Stomach (tissue), 9 donors: Measurements from ENCODE around the gene C2CD4D. TPM values are rescaled to one million over a fixed set of nuclear protein-coding genes. Genes with fewer than 3 reads are reported as not detected.

ENCODE experiments used
- DNase-seq, 2 donors: peaks; one replicate each; pipeline versions ENCODE4 v3.0.0 to v3.0.0-alpha.2; 2013 to 2019
- H3K27ac ChIP-seq, 5 donors: fragments of 200-600 bp in 4 of 5; sonication (generic) in 4 of 5; one replicate each; pipeline ENCODE4 v1.5.1; 2013 to 2019; ENCODE audit warnings: mild to moderate bottlenecking in 1 of 5, moderate library complexity in 1 of 5
- H3K27me3 ChIP-seq, 3 donors: fragments of 200-600 bp; sonication (generic); one replicate each; pipeline ENCODE4 v1.5.1; 2017 to 2019; ENCODE audit warnings: mixed run types in 1 of 3
- H3K36me3 ChIP-seq, 4 donors: fragments of 200-600 bp; sonication (generic); 1 replicate in 3 of 4; 2 replicates in 1 of 4; pipeline ENCODE4 v1.5.1; 2016 to 2019
- H3K4me1 ChIP-seq, 4 donors: fragments of 200-600 bp; sonication (generic); one replicate each; pipeline ENCODE4 v1.5.1; 2016 to 2019
- H3K4me3 ChIP-seq, 4 donors: fragments of 200-600 bp; sonication (generic) in 3 of 4; one replicate each; pipeline ENCODE4 v1.5.1; 2016 to 2019; ENCODE audit warnings: mild to moderate bottlenecking in 1 of 4
- H3K9me3 ChIP-seq, 4 donors: fragments of 200-600 bp; sonication (generic); one replicate each; pipeline ENCODE4 v1.5.1; 2016 to 2019
- CTCF ChIP-seq, 7 experiments: fragments of 450-650 bp in 4 of 7; fragments of 200-600 bp in 3 of 7; sonication (generic) in 3 of 7; IDR thresholded peaks; one replicate each; pipeline ENCODE4 v1.5.1; 2016 to 2019; ENCODE audit warnings: antibody characterized with exemption in 7 of 7, control low read depth in 2 of 7, mild to moderate bottlenecking in 1 of 7
- EP300 ChIP-seq: sonication (generic); formaldehyde crosslinking; IDR thresholded peaks from one replicate; pipeline ENCODE4 v1.6.1; 2017; ENCODE audit warnings: antibody characterized with exemption
- POLR2A ChIP-seq, 4 donors: fragments of 450-650 bp; IDR thresholded peaks; one replicate each; pipeline ENCODE4 v1.6.1; 2016; ENCODE audit warnings: antibody characterized with exemption in 4 of 4, control low read depth in 2 of 4, mild to moderate bottlenecking in 1 of 4, moderate library complexity in 1 of 4
- POLR2AphosphoS5 ChIP-seq, 3 donors: sonication (generic); formaldehyde crosslinking; IDR thresholded peaks; one replicate each; pipeline ENCODE4 v1.6.1; 2016; ENCODE audit warnings: antibody characterized with exemption in 3 of 3
- WGBS, 5 donors: extraction: QIAGEN DNeasy Blood & Tissue Kit in 3 of 5; methylation state at CpG; one replicate each; pipeline versions ENCODE4 v1.1.5 to v1.1.7; 2013 to 2018; 5-methylcytosine and 5-hydroxymethylcytosine counted together
- intact Hi-C: fragments of 100-400 bp; cut with DNase I; formaldehyde crosslinking; loops from one replicate; pipeline ENCODE4 v1.15.1; 2023; ENCODE audit warnings: low total_unique reads
- polyA plus RNA-seq, 3 donors: library from polyadenylated mRNA; stranded (reverse); fragments of 200-250 nt; gene quantifications; one replicate each; pipeline ENCODE4 v1.2.3, GENCODE V29; 2013
- total RNA-seq, 5 donors: library from RNA; depleted of rRNA; stranded (reverse); fragments of >200 nt; gene quantifications; one replicate each; pipeline versions ENCODE4 v1.1.0 to v1.2.3, GENCODE V29; 2014 to 2016
- donor health status: healthy with polysubstance abuse.
- donor health status: Bipolar disorder and iron deficiency.
- donor health status: healthy.

C2CD4D gene
- total and polyA plus RNA-seq, 8 donors = 0.44 to 0.73 (median 0.58) TPM; not detected in 5

GRCh38 chr1:151825204-151825603 is 14.4 kb downstream of the C2CD4D start:
- Histone ChIP-seq H3K27me3 (peaks cover 0 to 22% (median 0%) of the 10 kb centered on the region in 3 donors), H3K9me3 (no peaks in the 10 kb centered on the region), H3K27ac (no peak overlapping the region), H3K36me3 (peaks cover 0 to 12% (median 2%) of the 10 kb centered on the region in 4 donors), H3K4me1 (peaks cover 16 to 45% (median 35%) of the 10 kb centered on the region in 4 donors), H3K4me3 (no peak overlapping the region)
- intact Hi-C loops = no loop called here
- WGBS, 5 donors = 73 to 81% (median 79%) methylated on average over 9 of the region's 9 CpGs
- DNase-seq = no peak
- TF ChIP-seq CTCF (IDR thresholded peaks at IDR 0.05) (no peak), POLR2A (IDR thresholded peaks at IDR 0.05) (no peak), POLR2AphosphoS5 (IDR thresholded peaks at IDR 0.05) (no peak), EP300 (no peak)

GRCh38 chr1:151823175-151823574 is 16.4 kb downstream of the C2CD4D start:
- intact Hi-C loops = no loop called here
- H3K27me3 ChIP-seq = peaks cover 0 to 19% (median 0%) of the 10 kb centered on the region in 3 donors
- H3K27ac ChIP-seq = no peak overlapping the region
- peaks cover 1 to 25% (median 18%) of the 10 kb centered on the region in 4 donors for H3K4me1 ChIP-seq
- TF ChIP-seq POLR2AphosphoS5 (IDR thresholded peaks at IDR 0.05) (no peak), CTCF (IDR thresholded peaks at IDR 0.05) (no peak)
- no peaks in the 10 kb centered on the region for H3K9me3 ChIP-seq
- DNase-seq = no peak
- WGBS, 5 donors = 72 to 87% (median 81%) methylated on average over 8 of the region's 8 CpGs
- H3K4me3 ChIP-seq = no peak overlapping the region
- peaks cover 0 to 12% (median 2%) of the 10 kb centered on the region in 4 donors for H3K36me3 ChIP-seq

GRCh38 chr1:151822404-151822803 is 17.2 kb downstream of the C2CD4D start:
- peaks cover 0 to 17% (median 12%) of the 10 kb centered on the region in 4 donors for H3K4me1 ChIP-seq
- TF ChIP-seq POLR2A (IDR thresholded peaks at IDR 0.05) (no peak), POLR2AphosphoS5 (IDR thresholded peaks at IDR 0.05) (no peak), CTCF (IDR thresholded peaks at IDR 0.05) (no peak), EP300 (no peak)
- H3K27ac ChIP-seq = no peak overlapping the region
- H3K27me3 ChIP-seq = peaks cover 0 to 11% (median 0%) of the 10 kb centered on the region in 3 donors
- H3K36me3 ChIP-seq = peaks cover 0 to 8% (median 2%) of the 10 kb centered on the region in 4 donors
- no peak for DNase-seq
- no peak overlapping the region for H3K4me3 ChIP-seq
- H3K9me3 ChIP-seq = no peaks in the 10 kb centered on the region
- intact Hi-C loops = no loop called here
- 66 to 74% (median 71%) methylated on average over 6 to 7 of the region's 7 CpGs for WGBS, 5 donors

- H3K36me3 ChIP-seq = peaks cover 0 to 16% (median 13%) of the 10 kb centered on the region in 4 donors
- H3K27ac ChIP-seq = no peak overlapping the region
- H3K4me1 ChIP-seq = peaks cover 0 to 14% (median 12%) of the 10 kb centered on the region in 4 donors
- H3K27me3 ChIP-seq = peaks cover 0 to 2% (median 0%) of the 10 kb centered on the region in 3 donors
- TF ChIP-seq POLR2A (IDR thresholded peaks at IDR 0.05) = no peak
- no peaks in the 10 kb centered on the region for H3K9me3 ChIP-seq
- DNase-seq = peak in 1 of 2 donors; percentile 71
- 3 to 13% (median 7%) methylated on average over 2 of the region's 2 CpGs for WGBS, 5 donors
- intact Hi-C loops = no loop called here
- no peak overlapping the region for H3K4me3 ChIP-seq
These were observed 18.7 kb downstream of the C2CD4D start for GRCh38 chr1:151820940-151821339.

GRCh38 chr1:151819976-151820623 is 19.5 kb downstream of the C2CD4D start:
- WGBS, 5 donors = 57 to 68% (median 62%) methylated on average over 7 of the region's 7 CpGs
- peak in 1 of 2 donors; percentile 40 for DNase-seq
- no peaks in the 10 kb centered on the region for H3K27me3 ChIP-seq
- no peak overlapping the region for H3K27ac ChIP-seq
- TF ChIP-seq EP300 (no peak), POLR2AphosphoS5 (IDR thresholded peaks at IDR 0.05) (no peak), POLR2A (IDR thresholded peaks at IDR 0.05) (no peak), CTCF (IDR thresholded peaks at IDR 0.05) (no peak)
- peaks cover 0 to 13% (median 10%) of the 10 kb centered on the region in 4 donors for H3K4me1 ChIP-seq
- H3K36me3 ChIP-seq = peaks cover 0 to 20% (median 19%) of the 10 kb centered on the region in 4 donors
- H3K9me3 ChIP-seq = no peaks in the 10 kb centered on the region
- no peak overlapping the region for H3K4me3 ChIP-seq
- intact Hi-C loops = no loop called here
